Peyer's patch (tissue), 4 donors: ENCODE results near the gene ZNF467.

Experiments used
- CTCF ChIP-seq, 6 experiments: fragments of 450-650 bp in 4 of 6; fragments of 200-600 bp in 2 of 6; sonication (generic) in 1 of 6; IDR thresholded peaks; one replicate each; pipeline ENCODE4 v1.5.1; 2017 to 2019; ENCODE audit warnings: antibody characterized with exemption in 6 of 6, mild to moderate bottlenecking in 3 of 6, moderate library complexity in 1 of 6
- POLR2A ChIP-seq, 2 donors: fragments of 450-650 bp; IDR thresholded peaks; one replicate each; pipeline ENCODE4 v1.5.1; 2017; ENCODE audit warnings: antibody characterized with exemption in 2 of 2, mild to moderate bottlenecking in 2 of 2, moderate library complexity in 2 of 2

DNA sequence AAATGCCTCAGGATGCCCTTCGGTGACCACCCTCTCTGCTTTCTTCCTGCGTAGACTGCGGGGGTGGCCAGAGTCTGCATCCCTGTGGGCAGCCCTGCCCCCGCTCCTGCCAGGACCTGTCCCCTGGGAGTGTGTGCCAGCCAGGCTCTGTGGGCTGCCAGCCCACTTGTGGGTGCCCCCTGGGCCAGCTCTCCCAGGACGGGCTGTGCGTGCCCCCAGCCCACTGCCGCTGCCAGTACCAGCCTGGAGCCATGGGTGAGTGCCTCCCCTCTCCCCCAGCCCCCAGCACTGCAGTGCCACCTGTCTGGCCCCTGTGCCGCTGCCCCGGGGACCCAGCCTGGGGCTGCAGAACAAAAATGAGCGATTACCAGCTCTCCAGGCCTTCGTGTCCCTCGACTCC is 41.7 kb upstream of the ZNF467 start:
- TF ChIP-seq CTCF (IDR thresholded peaks at IDR 0.05): no peak
- no peak for TF ChIP-seq POLR2A (IDR thresholded peaks at IDR 0.05)
